K562 (cell line): ENCODE results near the gene SLC14A1. TPM values are rescaled to one million over a fixed set of nuclear protein-coding genes. Genes with fewer than 3 reads are reported as not detected.

ENCODE experiments used
- ATAC-seq: fragments of 200-7000 bp; cut with Tn5 transposase; 3 replicates; pipeline ENCODE4 v1.9.1; 2020; ENCODE audit warnings: moderate library complexity
- BruUV-seq: library from RNA; stranded (reverse); fragments of 400-500 nt; replicated peaks from 2 replicates; lab custom pipeline; 2021; lab: Mats Ljungman, UMichigan
- CTCF ChIA-PET: fragments of 300-600 bp; formaldehyde crosslinking; extraction: SDS; loops from one replicate; lab custom pipeline; 2021; ENCODE audit warnings: low intra/inter-chr PET ratio; lab: Yijun Ruan, JAX
- POLR2A ChIA-PET: fragments of 300-600, 350-650 bp; sonication (Branson Sonifier 250); formaldehyde crosslinking; extraction: SDS; loops from one replicate; lab custom pipeline; 2021; ENCODE audit warnings: antibody characterized with exemption, inconsistent platforms; lab: Yijun Ruan, JAX
- DNase-seq, 4 experiments: peaks; one replicate each; pipeline versions ENCODE4 v3.0.0 to v3.0.0-alpha.2; 2011 to 2018; ENCODE audit warnings: low spot score in 3 of 4, mixed read lengths in 3 of 4; ENCODE audit errors: extremely low read depth in 1 of 4
- FAIRE-seq: peaks from 2 replicates; lab custom pipeline; 2011; peaks lifted over from hg19 to GRCh38; lab: Jason Lieb, UNC
- H2AFZ ChIP-seq: 2 replicates; pipeline ENCODE4 v1.6.0; 2011; ENCODE audit warnings: low read depth, low read length, control low read depth, inconsistent platforms
- H3K27ac ChIP-seq: fragments of 200-600 bp; 3 replicates; pipeline ENCODE4 v1.8.0; 2011; ENCODE audit warnings: low read depth, mild to moderate bottlenecking, control low read depth, inconsistent platforms, low read length, moderate library complexity, mixed read lengths; ENCODE audit errors: extremely low read depth
- H3K27me3 ChIP-seq, 2 experiments: fragments of 300-600 bp in 1 of 2; 2 replicates in 1 of 2; 3 replicates in 1 of 2; pipeline versions ENCODE4 v1.6.0 to v1.8.0; 2011; ENCODE audit warnings: inconsistent platforms in 2 of 2, low read length in 2 of 2, mild to moderate bottlenecking in 1 of 2, mixed read lengths in 1 of 2, moderate library complexity in 1 of 2; ENCODE audit not compliant: control insufficient read depth in 2 of 2, insufficient read depth in 2 of 2
- H3K36me3 ChIP-seq: fragments of 300-600 bp; 3 replicates; pipeline ENCODE4 v1.8.0; 2011; ENCODE audit warnings: mild to moderate bottlenecking, low read length, inconsistent platforms; ENCODE audit not compliant: control insufficient read depth, insufficient read depth
- H3K4me1 ChIP-seq, 2 experiments: fragments of 200-600 bp in 1 of 2; replicated peaks in 1 of 2; 2 replicates in 1 of 2; 3 replicates in 1 of 2; pipeline versions ENCODE4 v1.5.1 to v1.8.0; 2011; ENCODE audit warnings: inconsistent platforms in 2 of 2, low read length in 2 of 2, mild to moderate bottlenecking in 1 of 2, mixed read lengths in 1 of 2, moderate library complexity in 1 of 2; ENCODE audit not compliant: control insufficient read depth in 2 of 2, insufficient read depth in 2 of 2
- H3K4me2 ChIP-seq: 2 replicates; pipeline ENCODE4 v1.6.1; 2011; ENCODE audit warnings: low read length, control low read depth, inconsistent platforms, mixed read lengths; ENCODE audit not compliant: insufficient read depth
- H3K4me3 ChIP-seq: fragments of 200-600 bp; sonication (generic), shearing (Covaris generic); 2 replicates; pipeline ENCODE4 v1.5.1; 2016; ENCODE audit warnings: control low read depth, inconsistent platforms
- H3K79me2 ChIP-seq: fragments of 200-600 bp; 3 replicates; pipeline ENCODE4 v1.8.0; 2011; ENCODE audit warnings: low read length, inconsistent platforms; ENCODE audit not compliant: control insufficient read depth, insufficient read depth
- H3K9ac ChIP-seq, 2 experiments: 2 replicates each; pipeline versions ENCODE4 v1.6.0 to v1.6.1; 2011; ENCODE audit warnings: low read depth in 2 of 2, low read length in 2 of 2, control low read depth in 1 of 2, inconsistent platforms in 1 of 2, mild to moderate bottlenecking in 1 of 2, mixed read lengths in 1 of 2; ENCODE audit not compliant: insufficient read depth in 1 of 2
- H3K9me1 ChIP-seq: one replicate; pipeline ENCODE4 v1.6.0; 2011; ENCODE audit warnings: inconsistent platforms, mild to moderate bottlenecking, low read length, moderate library complexity; ENCODE audit not compliant: control insufficient read depth, insufficient read depth
- H3K9me3 ChIP-seq: replicated peaks from 2 replicates; pipeline ENCODE4 v1.5.1; 2011; ENCODE audit warnings: low read depth, low read length, inconsistent platforms; ENCODE audit not compliant: control insufficient read depth, insufficient read depth
- H4K20me1 ChIP-seq: replicated peaks from 2 replicates; pipeline ENCODE4 v1.6.1; 2011; ENCODE audit warnings: low read length, inconsistent platforms, mixed read lengths; ENCODE audit not compliant: control insufficient read depth, insufficient read depth
- CREB1 ChIP-seq, 2 experiments: sonication (generic) in 1 of 2; formaldehyde crosslinking in 1 of 2; IDR thresholded peaks; 2 replicates each; pipeline versions ENCODE4 v1.6.1 to v1.8.0; 2012 to 2022; ENCODE audit warnings: inconsistent platforms in 1 of 2, mild to moderate bottlenecking in 1 of 2, missing genetic modification reagents in 1 of 2, moderate library complexity in 1 of 2
- ESRRA ChIP-seq: fragments of 450-650 bp; IDR thresholded peaks from 2 replicates; pipeline ENCODE4 v1.6.1; 2014; ENCODE audit warnings: low read depth, mild to moderate bottlenecking, moderate library complexity, borderline replicate concordance
- ETV1 ChIP-seq: fragments of 450-650 bp; conservative IDR thresholded peaks from 2 replicates; pipeline ENCODE4 v1.6.1; 2016; ENCODE audit warnings: missing genetic modification characterization, control low read depth, low read depth, missing compliant biosample characterization
- GABPB1 ChIP-seq: sonication (generic); formaldehyde crosslinking; IDR thresholded peaks from 2 replicates; pipeline ENCODE4 v1.8.0; 2022; ENCODE audit warnings: mild to moderate bottlenecking, missing genetic modification reagents
- HMG20B ChIP-seq: fragments of 250-450 bp; sonication (Bioruptor Pico); IDR thresholded peaks from 2 replicates; pipeline ENCODE4 v1.5.0; 2021; ENCODE audit warnings: mild to moderate bottlenecking
- LEF1 ChIP-seq: fragments of 450-650 bp; IDR thresholded peaks from 2 replicates; pipeline ENCODE4 v1.6.1; 2016; ENCODE audit warnings: mild to moderate bottlenecking
- MED1 ChIP-seq: sonication (generic); formaldehyde crosslinking; IDR thresholded peaks from 2 replicates; pipeline ENCODE4 v1.8.1; 2023; ENCODE audit warnings: missing genetic modification reagents, borderline replicate concordance
- PML ChIP-seq: IDR thresholded peaks from 2 replicates; pipeline ENCODE4 v1.6.1; 2012; ENCODE audit warnings: low read length, inconsistent platforms
- POLR2AphosphoS5 ChIP-seq: IDR thresholded peaks from 2 replicates; pipeline ENCODE4 v1.6.1; 2011; ENCODE audit warnings: mild to moderate bottlenecking, low read depth, low read length, moderate library complexity; ENCODE audit not compliant: control insufficient read depth, insufficient read depth
- SRSF1 ChIP-seq: fragments of 200-400 bp; formaldehyde crosslinking; IDR thresholded peaks from 2 replicates; pipeline ENCODE4 v1.6.1; 2017; ENCODE audit warnings: mild to moderate bottlenecking, low read depth, low read length, moderate library complexity
- TRIM28 ChIP-seq: fragments of 450-650 bp; IDR thresholded peaks from 2 replicates; pipeline ENCODE4 v1.6.1; 2017
- U2AF2 ChIP-seq: fragments of 200-400 bp; formaldehyde crosslinking; optimal IDR thresholded peaks from 2 replicates; pipeline ENCODE3; 2017; ENCODE audit warnings: low read depth, mild to moderate bottlenecking, low read length
- ZC3H11A ChIP-seq: IDR thresholded peaks from 2 replicates; pipeline ENCODE4 v1.6.1; 2012; ENCODE audit warnings: low read depth, low read length, improper control_type of control experiment
- ZNF263 ChIP-seq: sonication (generic); formaldehyde crosslinking; IDR thresholded peaks from 2 replicates; pipeline ENCODE4 v1.8.0; 2022; ENCODE audit warnings: mild to moderate bottlenecking, missing genetic modification reagents, borderline replicate concordance
- WGBS: fragments of 100-300 bp; shearing (Covaris generic); methylation state at CpG from one replicate; pipeline ENCODE4 v1.1.6; 2016; ENCODE audit warnings: low coverage, mixed read lengths; ENCODE audit not compliant: insufficient coverage; ENCODE audit errors: missing lambda C conversion rate; 5-methylcytosine and 5-hydroxymethylcytosine counted together
- in situ Hi-C: fragments of 300-500 bp; cut with MboI; formaldehyde crosslinking; loops from 4 replicates; pipeline ENCODE4 v1.15.0; 2018; ENCODE audit warnings: inconsistent platforms, mixed read lengths
- intact Hi-C: fragments of 100-400 bp; cut with micrococcal nuclease; formaldehyde crosslinking; loops from 2 replicates; pipeline ENCODE4 v1.14.2; 2022
- polyA plus RNA-seq, 8 experiments: library from polyadenylated mRNA; depleted of rRNA in 4 of 8; stranded (reverse) in 5 of 8; unstranded in 3 of 8; fragments of >200 nt; fragmentation: Nextera tagmentation in 2 of 8; fragmentation: Illumina TruSeq in 1 of 8; extraction: Ambion mirVana in 2 of 8; extraction: Trizol in 1 of 8; gene quantifications; 2 replicates each; pipeline versions ENCODE4 v1.2.1 to v1.2.3, GENCODE V29; 2011 to 2014; ENCODE audit warnings: inconsistent platforms in 1 of 8, missing spikeins in 1 of 8
- total RNA-seq, 7 experiments: library from RNA; depleted of rRNA in 6 of 7; stranded (reverse); fragments of >200 nt in 6 of 7; fragmentation: Illumina TruSeq in 2 of 7; extraction: Trizol in 2 of 7; gene quantifications; 2 replicates each; pipeline versions ENCODE4 v1.2.1 to v1.2.3, GENCODE V29; 2011 to 2021; ENCODE audit warnings: low replicate concordance in 1 of 7
- TF ChIP-seq, protein P1 (sequence below): fragments of 250-450 bp; sonication (Bioruptor Pico); IDR thresholded peaks from 2 replicates; pipeline ENCODE4 v1.5.1; 2021; ENCODE audit warnings: mild to moderate bottlenecking
- TF ChIP-seq, protein P2 (sequence below): sonication (generic); formaldehyde crosslinking; IDR thresholded peaks from 2 replicates; pipeline ENCODE4 v1.8.1; 2023; ENCODE audit warnings: mild to moderate bottlenecking, missing genetic modification reagents
- TF ChIP-seq, protein P3 (sequence below): fragments of 450-650 bp; formaldehyde crosslinking; conservative IDR thresholded peaks from 2 replicates; pipeline ENCODE4 v1.4.0; 2022; ENCODE audit warnings: mild to moderate bottlenecking, missing genetic modification characterization

The SLC14A1 gene
- total and polyA plus RNA-seq, 9 of the 15 experiments (the other 6 are each of a cell fraction or from before 2014, with no cell fraction given), result 0.14 to 0.40 (median 0.20) TPM; not detected in 6

DNA sequence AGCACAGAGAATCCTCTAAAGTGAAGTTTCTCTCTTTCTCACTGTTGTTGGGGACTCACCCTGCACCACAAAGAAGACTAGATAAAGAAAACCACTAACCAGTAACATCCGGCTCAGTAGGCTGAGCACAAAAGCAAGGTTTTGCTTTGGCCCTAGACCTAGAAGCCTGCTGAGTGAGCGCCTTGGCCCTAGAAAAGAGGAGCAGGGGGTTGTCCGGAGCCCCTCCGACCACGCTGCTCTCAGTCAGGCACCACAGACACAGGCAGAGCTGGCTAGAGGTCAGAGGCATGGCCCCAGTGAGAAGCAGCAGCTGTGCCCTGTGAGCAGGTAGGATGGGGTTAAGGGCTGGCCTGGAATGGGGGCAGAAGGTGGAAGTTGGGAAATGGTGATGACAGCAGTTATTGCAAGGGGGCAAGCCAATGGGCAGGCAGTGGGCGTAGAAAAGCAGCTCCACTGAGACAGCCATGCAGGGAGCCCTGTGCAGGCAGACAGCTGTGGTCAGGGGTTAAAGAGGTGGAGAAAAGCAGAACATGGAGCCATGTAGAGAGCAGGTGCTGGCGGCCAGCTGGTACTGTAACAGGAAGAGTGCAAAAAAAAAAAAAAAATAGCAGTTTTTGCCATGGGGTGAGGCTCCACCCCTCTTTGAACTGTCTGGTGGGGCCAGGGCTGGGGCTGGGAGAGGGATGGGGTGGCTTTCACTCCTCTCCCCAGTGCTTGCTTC, 36.9 kb upstream of the SLC14A1 start:
- intact Hi-C loops, result loop anchor here (2.0 kb wide), 1 partner anchor 16 kb away; no protein-coding TSS in a partner anchor
- CTCF ChIA-PET, result no interaction called here
- H2AFZ ChIP-seq, result peak overlapping the region; percentile 69
- TF ChIP-seq LEF1 (0 out of 2 replicates have a peak, but pooled peaks have one; percentile 43), ETV1 (tag) (peak; percentile 83), PML (no peak), U2AF2 (no peak), TRIM28 (no peak), ZNF263 (CRISPR knock-in tag) (no peak), HMG20B (no peak), MED1 (no peak), ESRRA (peak; percentile 32; the same call in 1 of the 2 replicates), POLR2AphosphoS5 (peak; percentile 23; the same call in 1 of the 2 replicates), CREB1 (IDR thresholded peaks at IDR 0.05) (no peak), CREB1 (CRISPR knock-in tag; IDR thresholded peaks at IDR 0.05) (no peak), ZC3H11A (no peak), GABPB1 (CRISPR knock-in tag) (no peak), SRSF1 (no peak)
- TF ChIP-seq, protein P1, sequence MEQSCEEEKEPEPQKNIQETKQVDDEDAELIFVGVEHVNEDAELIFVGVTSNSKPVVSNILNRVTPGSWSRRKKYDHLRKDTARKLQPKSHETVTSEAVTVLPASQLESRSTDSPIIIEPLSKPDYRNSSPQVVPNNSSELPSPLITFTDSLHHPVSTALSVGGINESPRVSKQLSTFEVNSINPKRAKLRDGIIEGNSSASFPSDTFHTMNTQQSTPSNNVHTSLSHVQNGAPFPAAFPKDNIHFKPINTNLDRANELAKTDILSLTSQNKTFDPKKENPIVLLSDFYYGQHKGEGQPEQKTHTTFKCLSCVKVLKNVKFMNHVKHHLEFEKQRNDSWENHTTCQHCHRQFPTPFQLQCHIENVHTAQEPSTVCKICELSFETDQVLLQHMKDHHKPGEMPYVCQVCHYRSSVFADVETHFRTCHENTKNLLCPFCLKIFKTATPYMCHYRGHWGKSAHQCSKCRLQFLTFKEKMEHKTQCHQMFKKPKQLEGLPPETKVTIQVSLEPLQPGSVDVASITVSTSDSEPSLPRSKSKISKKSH (CRISPR knock-in tag), result no peak
- TF ChIP-seq, protein P2, sequence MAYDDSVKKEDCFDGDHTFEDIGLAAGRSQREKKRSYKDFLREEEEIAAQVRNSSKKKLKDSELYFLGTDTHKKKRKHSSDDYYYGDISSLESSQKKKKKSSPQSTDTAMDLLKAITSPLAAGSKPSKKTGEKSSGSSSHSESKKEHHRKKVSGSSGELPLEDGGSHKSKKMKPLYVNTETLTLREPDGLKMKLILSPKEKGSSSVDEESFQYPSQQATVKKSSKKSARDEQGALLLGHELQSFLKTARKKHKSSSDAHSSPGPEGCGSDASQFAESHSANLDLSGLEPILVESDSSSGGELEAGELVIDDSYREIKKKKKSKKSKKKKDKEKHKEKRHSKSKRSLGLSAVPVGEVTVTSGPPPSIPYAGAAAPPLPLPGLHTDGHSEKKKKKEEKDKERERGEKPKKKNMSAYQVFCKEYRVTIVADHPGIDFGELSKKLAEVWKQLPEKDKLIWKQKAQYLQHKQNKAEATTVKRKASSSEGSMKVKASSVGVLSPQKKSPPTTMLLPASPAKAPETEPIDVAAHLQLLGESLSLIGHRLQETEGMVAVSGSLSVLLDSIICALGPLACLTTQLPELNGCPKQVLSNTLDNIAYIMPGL, result no peak
- TF ChIP-seq, protein P3, sequence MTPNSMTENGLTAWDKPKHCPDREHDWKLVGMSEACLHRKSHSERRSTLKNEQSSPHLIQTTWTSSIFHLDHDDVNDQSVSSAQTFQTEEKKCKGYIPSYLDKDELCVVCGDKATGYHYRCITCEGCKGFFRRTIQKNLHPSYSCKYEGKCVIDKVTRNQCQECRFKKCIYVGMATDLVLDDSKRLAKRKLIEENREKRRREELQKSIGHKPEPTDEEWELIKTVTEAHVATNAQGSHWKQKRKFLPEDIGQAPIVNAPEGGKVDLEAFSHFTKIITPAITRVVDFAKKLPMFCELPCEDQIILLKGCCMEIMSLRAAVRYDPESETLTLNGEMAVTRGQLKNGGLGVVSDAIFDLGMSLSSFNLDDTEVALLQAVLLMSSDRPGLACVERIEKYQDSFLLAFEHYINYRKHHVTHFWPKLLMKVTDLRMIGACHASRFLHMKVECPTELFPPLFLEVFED, result no peak

More for the DNA sequence above, 36.9 kb upstream of the SLC14A1 start:
- FAIRE-seq (peak; percentile 82), DNase-seq (peak in 3 of 4 experiments; percentile 11 to 61 (median 41)), ATAC-seq (peak; percentile 82)
- peak overlapping the region; percentile 52 for H3K4me2 ChIP-seq
- in situ Hi-C loops, result no loop called here
- no peaks in the 10 kb centered on the region for H4K20me1 ChIP-seq
- H3K36me3 ChIP-seq, result no peaks in the 10 kb centered on the region
- H3K27ac ChIP-seq, result peak overlapping the region; percentile 64; the same call in 2 of the 3 replicates
- no peaks in the 10 kb centered on the region for H3K9me1 ChIP-seq
- TSS peak; percentile 40 for BruUV-seq
- POLR2A ChIA-PET, result interaction anchor here (1.0 to 1.7 kb wide), 2 partner anchors 9 to 11 kb away, joined by 3 to 5 read pairs; no protein-coding TSS in a partner anchor
- H3K79me2 ChIP-seq, result no peaks in the 10 kb centered on the region
- H3K27me3 ChIP-seq, result no peaks in the 10 kb centered on the region
- no peaks in the 10 kb centered on the region for H3K9me3 ChIP-seq
- peak overlapping the region; percentile 17; the same call in 1 of the 2 replicates for H3K4me3 ChIP-seq
- 8% methylated on average over 4 of the region's 7 CpGs for WGBS
- peaks cover 14 to 21% of the 10 kb centered on the region in 2 experiments; a peak in 4 of 5 replicates for H3K4me1 ChIP-seq
- H3K9ac ChIP-seq, result peak overlapping the region in 1 of 2 experiments; percentile 79; a peak in 2 of 4 replicates
